ENCODE measurements around the gene TMEM273.

TMEM273 gene

GRCh38 chr10:49228677-49229076 is 40.5 kb upstream of the TMEM273 start:
- Histone ChIP-seq H3K27me3 (replicated peaks; ENCODE audit: control insufficient read depth, insufficient read depth, low read length) (peaks cover 1% of the 10 kb centered on the region), H3K4me3 (replicated peaks; ENCODE audit: low read depth, low read length) (no peak overlapping the region), H3K36me3 (ENCODE audit: control insufficient read depth, insufficient read depth, low read length) (no peaks in the 10 kb centered on the region)
- no peak for TF ChIP-seq CTCF (IDR thresholded peaks at IDR 0.05; ENCODE audit: insufficient read depth, low read length, poor library complexity, severe bottlenecking)
- no peak for DNase-seq (ENCODE audit: extremely low read depth, insufficient read length)

GRCh38 chr10:49227406-49227805 is 39.2 kb upstream of the TMEM273 start:
- no peak for TF ChIP-seq CTCF (IDR thresholded peaks at IDR 0.05; ENCODE audit: insufficient read depth, low read length, poor library complexity, severe bottlenecking)
- Histone ChIP-seq H3K36me3 (ENCODE audit: control insufficient read depth, insufficient read depth, low read length) (no peaks in the 10 kb centered on the region), H3K4me3 (replicated peaks; ENCODE audit: low read depth, low read length) (no peak overlapping the region), H3K27me3 (replicated peaks; ENCODE audit: control insufficient read depth, insufficient read depth, low read length) (peaks cover 1% of the 10 kb centered on the region)
- DNase-seq (ENCODE audit: extremely low read depth, insufficient read length), result no peak

- no peak for TF ChIP-seq CTCF (IDR thresholded peaks at IDR 0.05; ENCODE audit: insufficient read depth, low read length, poor library complexity, severe bottlenecking)
- DNase-seq (ENCODE audit: extremely low read depth, insufficient read length), result no peak
- H3K36me3 ChIP-seq (ENCODE audit: control insufficient read depth, insufficient read depth, low read length), result no peaks in the 10 kb centered on the region
- H3K4me3 ChIP-seq (replicated peaks; ENCODE audit: low read depth, low read length), result no peak overlapping the region
- peaks cover 1% of the 10 kb centered on the region for H3K27me3 ChIP-seq (replicated peaks; ENCODE audit: control insufficient read depth, insufficient read depth, low read length)
These were observed 38.4 kb upstream of the TMEM273 start for GRCh38 chr10:49226594-49226993.

- Histone ChIP-seq H3K4me3 (replicated peaks; ENCODE audit: low read depth, low read length) (no peak overlapping the region), H3K36me3 (ENCODE audit: control insufficient read depth, insufficient read depth, low read length) (no peaks in the 10 kb centered on the region), H3K27me3 (replicated peaks; ENCODE audit: control insufficient read depth, insufficient read depth, low read length) (peaks cover 1% of the 10 kb centered on the region)
- no peak for DNase-seq (ENCODE audit: extremely low read depth, insufficient read length)
- TF ChIP-seq CTCF (IDR thresholded peaks at IDR 0.05; ENCODE audit: insufficient read depth, low read length, poor library complexity, severe bottlenecking), result no peak
These were observed 37.2 kb upstream of the TMEM273 start for GRCh38 chr10:49225218-49225876.

GRCh38 chr10:49223205-49223604 is 35.0 kb upstream of the TMEM273 start:
- H3K4me3 ChIP-seq (replicated peaks; ENCODE audit: low read depth, low read length), result no peak overlapping the region
- H3K27me3 ChIP-seq (replicated peaks; ENCODE audit: control insufficient read depth, insufficient read depth, low read length), result peaks cover 3% of the 10 kb centered on the region
- TF ChIP-seq CTCF (IDR thresholded peaks at IDR 0.05; ENCODE audit: insufficient read depth, low read length, poor library complexity, severe bottlenecking), result no peak
- no peak for DNase-seq (ENCODE audit: extremely low read depth, insufficient read length)
- H3K36me3 ChIP-seq (ENCODE audit: control insufficient read depth, insufficient read depth, low read length), result no peaks in the 10 kb centered on the region

- TF ChIP-seq CTCF (IDR thresholded peaks at IDR 0.05; ENCODE audit: insufficient read depth, low read length, poor library complexity, severe bottlenecking), result no peak
- Histone ChIP-seq H3K36me3 (ENCODE audit: control insufficient read depth, insufficient read depth, low read length) (no peaks in the 10 kb centered on the region), H3K27me3 (replicated peaks; ENCODE audit: control insufficient read depth, insufficient read depth, low read length) (peaks cover 2% of the 10 kb centered on the region), H3K4me3 (replicated peaks; ENCODE audit: low read depth, low read length) (no peak overlapping the region)
- no peak for DNase-seq (ENCODE audit: extremely low read depth, insufficient read length)
These were observed 34.0 kb upstream of the TMEM273 start for GRCh38 chr10:49222170-49222569.
